ENCODE data around the gene SLC13A2. TPM values are rescaled to one million over a fixed set of nuclear protein-coding genes. Genes with fewer than 3 reads are reported as not detected.

Gene SLC13A2
- total and polyA plus RNA-seq, 2 experiments from 2014 or later = not detected

DNA sequence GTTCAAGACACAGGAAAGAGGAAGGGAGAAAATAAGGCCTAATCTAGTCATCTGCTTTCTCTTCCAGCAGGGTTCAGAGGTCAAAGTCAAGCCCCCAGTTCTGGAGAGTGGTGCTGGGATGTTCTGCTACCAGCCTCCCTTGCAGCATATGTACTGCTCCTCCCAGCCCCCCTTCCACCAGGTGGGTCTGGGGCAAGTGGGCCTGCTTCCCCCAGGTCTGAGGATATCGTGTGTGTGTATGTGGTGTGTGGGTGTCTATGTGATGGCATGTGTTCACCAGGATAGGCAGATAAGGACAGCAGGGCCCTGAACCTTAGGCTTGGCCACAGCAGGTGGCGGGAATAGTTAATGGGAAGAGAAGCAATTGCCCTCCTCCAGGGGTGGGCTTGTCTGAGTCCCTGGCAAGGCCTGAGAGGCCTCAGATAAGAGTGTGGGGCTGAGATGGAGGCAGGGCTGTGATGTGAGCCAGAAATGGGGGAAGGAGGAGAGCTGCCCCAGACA is 53.8 kb downstream of the SLC13A2 start:
- TF ChIP-seq EZH2 (IDR thresholded peaks at IDR 0.05; ENCODE audit: low read depth, unreplicated experiment) = no peak
- TF ChIP-seq STAT1 (IDR thresholded peaks at IDR 0.05; ENCODE audit: unreplicated experiment) = no peak
- no peak for TF ChIP-seq ETS1 (IDR thresholded peaks at IDR 0.05)
- TF ChIP-seq CTCF (conservative IDR thresholded peaks at IDR 0.05; ENCODE audit: low read depth in 2 of 2) = no peak
- no peak for TF ChIP-seq ZNF331 (CRISPR knock-in tag; IDR thresholded peaks at IDR 0.05; ENCODE audit: low read depth)
- no peak for TF ChIP-seq CREB1 (CRISPR knock-in tag; IDR thresholded peaks at IDR 0.05; ENCODE audit: low read depth)
- TF ChIP-seq POLR2AphosphoS5 (IDR thresholded peaks at IDR 0.05; ENCODE audit: low read depth) = no peak
- TF ChIP-seq, protein P1, sequence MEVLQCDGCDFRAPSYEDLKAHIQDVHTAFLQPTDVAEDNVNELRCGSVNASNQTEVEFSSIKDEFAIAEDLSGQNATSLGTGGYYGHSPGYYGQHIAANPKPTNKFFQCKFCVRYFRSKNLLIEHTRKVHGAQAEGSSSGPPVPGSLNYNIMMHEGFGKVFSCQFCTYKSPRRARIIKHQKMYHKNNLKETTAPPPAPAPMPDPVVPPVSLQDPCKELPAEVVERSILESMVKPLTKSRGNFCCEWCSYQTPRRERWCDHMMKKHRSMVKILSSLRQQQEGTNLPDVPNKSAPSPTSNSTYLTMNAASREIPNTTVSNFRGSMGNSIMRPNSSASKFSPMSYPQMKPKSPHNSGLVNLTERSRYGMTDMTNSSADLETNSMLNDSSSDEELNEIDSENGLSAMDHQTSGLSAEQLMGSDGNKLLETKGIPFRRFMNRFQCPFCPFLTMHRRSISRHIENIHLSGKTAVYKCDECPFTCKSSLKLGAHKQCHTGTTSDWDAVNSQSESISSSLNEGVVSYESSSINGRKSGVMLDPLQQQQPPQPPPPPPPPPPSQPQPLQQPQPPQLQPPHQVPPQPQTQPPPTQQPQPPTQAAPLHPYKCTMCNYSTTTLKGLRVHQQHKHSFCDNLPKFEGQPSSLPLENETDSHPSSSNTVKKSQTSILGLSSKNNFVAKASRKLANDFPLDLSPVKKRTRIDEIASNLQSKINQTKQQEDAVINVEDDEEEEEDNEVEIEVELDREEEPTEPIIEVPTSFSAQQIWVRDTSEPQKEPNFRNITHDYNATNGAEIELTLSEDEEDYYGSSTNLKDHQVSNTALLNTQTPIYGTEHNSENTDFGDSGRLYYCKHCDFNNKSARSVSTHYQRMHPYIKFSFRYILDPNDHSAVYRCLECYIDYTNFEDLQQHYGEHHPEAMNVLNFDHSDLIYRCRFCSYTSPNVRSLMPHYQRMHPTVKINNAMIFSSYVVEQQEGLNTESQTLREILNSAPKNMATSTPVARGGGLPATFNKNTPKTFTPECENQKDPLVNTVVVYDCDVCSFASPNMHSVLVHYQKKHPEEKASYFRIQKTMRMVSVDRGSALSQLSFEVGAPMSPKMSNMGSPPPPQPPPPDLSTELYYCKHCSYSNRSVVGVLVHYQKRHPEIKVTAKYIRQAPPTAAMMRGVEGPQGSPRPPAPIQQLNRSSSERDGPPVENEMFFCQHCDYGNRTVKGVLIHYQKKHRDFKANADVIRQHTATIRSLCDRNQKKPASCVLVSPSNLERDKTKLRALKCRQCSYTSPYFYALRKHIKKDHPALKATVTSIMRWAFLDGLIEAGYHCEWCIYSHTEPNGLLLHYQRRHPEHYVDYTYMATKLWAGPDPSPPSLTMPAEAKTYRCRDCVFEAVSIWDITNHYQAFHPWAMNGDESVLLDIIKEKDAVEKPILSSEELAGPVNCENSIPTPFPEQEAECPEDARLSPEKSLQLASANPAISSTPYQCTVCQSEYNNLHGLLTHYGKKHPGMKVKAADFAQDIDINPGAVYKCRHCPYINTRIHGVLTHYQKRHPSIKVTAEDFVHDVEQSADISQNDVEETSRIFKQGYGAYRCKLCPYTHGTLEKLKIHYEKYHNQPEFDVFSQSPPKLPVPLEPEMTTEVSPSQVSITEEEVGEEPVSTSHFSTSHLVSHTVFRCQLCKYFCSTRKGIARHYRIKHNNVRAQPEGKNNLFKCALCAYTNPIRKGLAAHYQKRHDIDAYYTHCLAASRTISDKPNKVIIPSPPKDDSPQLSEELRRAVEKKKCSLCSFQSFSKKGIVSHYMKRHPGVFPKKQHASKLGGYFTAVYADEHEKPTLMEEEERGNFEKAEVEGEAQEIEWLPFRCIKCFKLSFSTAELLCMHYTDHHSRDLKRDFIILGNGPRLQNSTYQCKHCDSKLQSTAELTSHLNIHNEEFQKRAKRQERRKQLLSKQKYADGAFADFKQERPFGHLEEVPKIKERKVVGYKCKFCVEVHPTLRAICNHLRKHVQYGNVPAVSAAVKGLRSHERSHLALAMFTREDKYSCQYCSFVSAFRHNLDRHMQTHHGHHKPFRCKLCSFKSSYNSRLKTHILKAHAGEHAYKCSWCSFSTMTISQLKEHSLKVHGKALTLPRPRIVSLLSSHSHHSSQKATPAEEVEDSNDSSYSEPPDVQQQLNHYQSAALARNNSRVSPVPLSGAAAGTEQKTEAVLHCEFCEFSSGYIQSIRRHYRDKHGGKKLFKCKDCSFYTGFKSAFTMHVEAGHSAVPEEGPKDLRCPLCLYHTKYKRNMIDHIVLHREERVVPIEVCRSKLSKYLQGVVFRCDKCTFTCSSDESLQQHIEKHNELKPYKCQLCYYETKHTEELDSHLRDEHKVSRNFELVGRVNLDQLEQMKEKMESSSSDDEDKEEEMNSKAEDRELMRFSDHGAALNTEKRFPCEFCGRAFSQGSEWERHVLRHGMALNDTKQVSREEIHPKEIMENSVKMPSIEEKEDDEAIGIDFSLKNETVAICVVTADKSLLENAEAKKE (CRISPR knock-in tag; IDR thresholded peaks at IDR 0.05) = no peak
- no peak for TF ChIP-seq ZNF114 (CRISPR knock-in tag; IDR thresholded peaks at IDR 0.05)
- TF ChIP-seq EZH2phosphoT487 (IDR thresholded peaks at IDR 0.05; ENCODE audit: unreplicated experiment) = no peak
- no peak for TF ChIP-seq REST (IDR thresholded peaks at IDR 0.05; ENCODE audit: unreplicated experiment)
- H3K4me3 Mint-ChIP-seq = no peak overlapping the region

More for the DNA sequence above, 53.8 kb downstream of the SLC13A2 start:
- no peaks in the 10 kb centered on the region; the same call in 2 of the 3 replicates for H3K9me3 Mint-ChIP-seq
- Histone ChIP-seq H3K27ac (ENCODE audit: low read depth) (no peak overlapping the region), H3K4me2 (no peak overlapping the region), H3K27me3 (ENCODE audit: insufficient read depth) (no peaks in the 10 kb centered on the region), H2AFZ (no peak overlapping the region), H3K4me1 (ENCODE audit: insufficient read depth) (no peaks in the 10 kb centered on the region), H3K36me3 (ENCODE audit: insufficient read depth) (no peaks in the 10 kb centered on the region), H3F3A (replicated peaks; ENCODE audit: low read depth) (no peaks in the 10 kb centered on the region), H3K79me2 (replicated peaks; ENCODE audit: insufficient read depth) (no peaks in the 10 kb centered on the region), H3K9me2 (ENCODE audit: insufficient read depth) (no peaks in the 10 kb centered on the region), H3K4me3 (no peak overlapping the region), H4K20me1 (replicated peaks; ENCODE audit: insufficient read depth) (no peaks in the 10 kb centered on the region)
- H3K27ac Mint-ChIP-seq = no peak overlapping the region
- peaks cover 19% of the 10 kb centered on the region for H3K27me3 Mint-ChIP-seq (ENCODE audit: insufficient read depth, low read depth, poor library complexity)
- DNase-seq (ENCODE audit: low spot score) (no peak), ATAC-seq (no peak)
- no peaks in the 10 kb centered on the region; the same call in 2 of the 3 replicates for H3K36me3 Mint-ChIP-seq (ENCODE audit: low read depth)
- H3K4me1 Mint-ChIP-seq = no peaks in the 10 kb centered on the region

Data from GM23338 (cell line).